SH-SY5Y (cell line): ENCODE measurements around the gene CFAP77.

Experiments used
- GATA2 ChIP-seq: IDR thresholded peaks from 2 replicates; pipeline ENCODE4 v1.6.1; 2011; ENCODE audit warnings: mild to moderate bottlenecking, low read depth, low read length
- GATA3 ChIP-seq: IDR thresholded peaks from 2 replicates; pipeline ENCODE4 v1.6.1; 2011; ENCODE audit warnings: low read depth, mild to moderate bottlenecking, low read length, moderate library complexity

DNA sequence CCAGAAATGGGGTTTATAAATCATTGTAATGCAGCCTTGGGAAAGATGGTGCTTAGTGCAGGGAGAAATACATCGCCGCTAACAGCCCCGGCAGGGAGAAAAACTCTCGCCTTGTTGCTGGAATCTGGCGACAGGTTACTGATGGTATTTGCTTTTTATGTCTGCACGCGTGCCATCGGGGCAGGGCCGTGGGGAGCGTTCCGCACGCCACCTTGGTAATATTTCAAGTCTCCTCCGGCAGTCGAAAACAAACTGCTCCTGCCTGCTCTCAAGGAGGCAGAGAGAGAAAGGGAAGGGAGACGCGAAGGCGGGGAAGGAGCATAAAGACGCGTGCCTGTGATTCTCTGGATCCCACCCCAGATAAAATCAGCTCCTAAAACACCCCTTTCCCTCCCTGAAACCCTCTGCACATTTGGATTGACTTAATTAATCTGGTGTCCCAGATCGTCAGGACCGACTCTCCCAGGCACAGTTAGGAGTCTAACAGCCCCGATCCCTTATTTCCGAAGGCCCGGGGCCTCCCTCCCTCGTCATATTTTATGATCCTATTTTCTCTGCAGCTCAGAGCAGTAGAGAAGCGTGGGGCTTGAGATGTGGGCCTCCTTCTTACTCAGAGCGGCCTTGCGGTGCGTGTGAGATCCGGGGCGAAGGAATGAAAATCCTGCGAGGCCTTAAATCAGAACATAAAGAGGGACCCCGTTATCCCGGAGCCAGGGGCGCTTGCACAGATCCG lies 47.7 kb downstream of the CFAP77 start:
- TF ChIP-seq GATA2 (no peak), GATA3 (no peak)
